ENCODE data around the gene DGKD.

- TF ChIP-seq EP300 (IDR thresholded peaks at IDR 0.05) (no peak), CTCF (IDR thresholded peaks at IDR 0.05) (no peak), POLR2AphosphoS5 (IDR thresholded peaks at IDR 0.05) (no peak), POLR2A (IDR thresholded peaks at IDR 0.05) (no peak)
Observed at GRCh38 chr2:233419602-233420391, 65.5 kb downstream of the DGKD start.

Measured in suprapubic skin (tissue), 4 donors.